ENCODE measurements around the gene NHLRC4. TPM values are rescaled to one million over a fixed set of nuclear protein-coding genes. Genes with fewer than 3 reads are reported as not detected.

Gene NHLRC4
- total and polyA plus RNA-seq, 2 of the 13 experiments (the other 11 are each of a cell fraction or from before 2014, with no cell fraction given): 0.40 to 0.59 TPM

DNA sequence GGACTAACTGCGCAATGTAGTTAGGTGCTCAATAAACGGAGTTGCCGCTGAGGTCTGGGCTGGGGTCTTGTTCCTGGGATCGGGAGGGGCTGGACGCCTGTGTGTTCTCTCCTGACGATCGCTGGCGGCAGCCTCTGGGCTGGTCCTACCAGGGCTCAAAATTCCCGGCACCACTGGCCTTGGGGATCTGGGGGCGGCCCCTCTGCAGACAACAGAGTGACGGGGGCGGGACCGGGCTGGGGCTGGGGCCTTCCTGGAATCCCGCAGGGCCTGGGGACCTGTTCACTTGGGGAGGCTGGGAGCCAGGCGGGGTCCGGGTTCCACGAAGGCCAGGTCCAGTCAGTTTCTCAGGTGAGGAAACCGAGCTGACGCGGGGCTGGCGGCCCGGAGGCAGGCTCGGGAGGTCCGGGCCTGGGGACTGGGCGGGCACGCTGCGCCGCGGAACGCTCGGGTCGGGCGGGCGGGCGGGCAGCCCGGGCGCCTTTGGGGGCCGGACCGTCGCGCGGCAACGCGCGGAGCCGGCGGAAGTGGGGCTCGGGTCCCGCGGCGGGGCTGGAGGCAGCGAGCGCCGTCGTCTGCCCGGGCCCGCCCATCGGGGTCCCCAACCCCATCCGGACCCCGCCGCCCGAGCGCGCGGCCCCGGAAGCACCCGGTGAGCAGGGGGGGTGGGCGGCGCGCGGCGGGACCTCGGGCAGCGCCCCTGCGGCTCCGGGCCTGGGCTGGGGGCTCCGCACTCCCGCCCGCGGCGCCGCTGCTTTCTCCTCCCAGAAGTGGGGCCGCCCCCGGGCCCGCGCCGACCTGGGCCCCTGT is 2.8 kb downstream of the NHLRC4 start, which contains the start of gene PIGQ (continued):
- TF ChIP-seq, protein P1, sequence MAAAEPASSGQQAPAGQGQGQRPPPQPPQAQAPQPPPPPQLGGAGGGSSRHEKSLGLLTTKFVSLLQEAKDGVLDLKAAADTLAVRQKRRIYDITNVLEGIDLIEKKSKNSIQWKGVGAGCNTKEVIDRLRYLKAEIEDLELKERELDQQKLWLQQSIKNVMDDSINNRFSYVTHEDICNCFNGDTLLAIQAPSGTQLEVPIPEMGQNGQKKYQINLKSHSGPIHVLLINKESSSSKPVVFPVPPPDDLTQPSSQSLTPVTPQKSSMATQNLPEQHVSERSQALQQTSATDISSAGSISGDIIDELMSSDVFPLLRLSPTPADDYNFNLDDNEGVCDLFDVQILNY (CRISPR knock-in tag; conservative IDR thresholded peaks at IDR 0.05): peak; percentile 62; the same call in 1 of the 2 replicates
- 0 out of 2 replicates have a peak, but pooled peaks have one; percentile 18 for TF ChIP-seq FOXK1 (CRISPR knock-in tag; IDR thresholded peaks at IDR 0.05; ENCODE audit: borderline replicate concordance, low read depth)
- TF ChIP-seq HHEX (CRISPR knock-in tag; IDR thresholded peaks at IDR 0.05): no peak
- TF ChIP-seq, protein P2, sequence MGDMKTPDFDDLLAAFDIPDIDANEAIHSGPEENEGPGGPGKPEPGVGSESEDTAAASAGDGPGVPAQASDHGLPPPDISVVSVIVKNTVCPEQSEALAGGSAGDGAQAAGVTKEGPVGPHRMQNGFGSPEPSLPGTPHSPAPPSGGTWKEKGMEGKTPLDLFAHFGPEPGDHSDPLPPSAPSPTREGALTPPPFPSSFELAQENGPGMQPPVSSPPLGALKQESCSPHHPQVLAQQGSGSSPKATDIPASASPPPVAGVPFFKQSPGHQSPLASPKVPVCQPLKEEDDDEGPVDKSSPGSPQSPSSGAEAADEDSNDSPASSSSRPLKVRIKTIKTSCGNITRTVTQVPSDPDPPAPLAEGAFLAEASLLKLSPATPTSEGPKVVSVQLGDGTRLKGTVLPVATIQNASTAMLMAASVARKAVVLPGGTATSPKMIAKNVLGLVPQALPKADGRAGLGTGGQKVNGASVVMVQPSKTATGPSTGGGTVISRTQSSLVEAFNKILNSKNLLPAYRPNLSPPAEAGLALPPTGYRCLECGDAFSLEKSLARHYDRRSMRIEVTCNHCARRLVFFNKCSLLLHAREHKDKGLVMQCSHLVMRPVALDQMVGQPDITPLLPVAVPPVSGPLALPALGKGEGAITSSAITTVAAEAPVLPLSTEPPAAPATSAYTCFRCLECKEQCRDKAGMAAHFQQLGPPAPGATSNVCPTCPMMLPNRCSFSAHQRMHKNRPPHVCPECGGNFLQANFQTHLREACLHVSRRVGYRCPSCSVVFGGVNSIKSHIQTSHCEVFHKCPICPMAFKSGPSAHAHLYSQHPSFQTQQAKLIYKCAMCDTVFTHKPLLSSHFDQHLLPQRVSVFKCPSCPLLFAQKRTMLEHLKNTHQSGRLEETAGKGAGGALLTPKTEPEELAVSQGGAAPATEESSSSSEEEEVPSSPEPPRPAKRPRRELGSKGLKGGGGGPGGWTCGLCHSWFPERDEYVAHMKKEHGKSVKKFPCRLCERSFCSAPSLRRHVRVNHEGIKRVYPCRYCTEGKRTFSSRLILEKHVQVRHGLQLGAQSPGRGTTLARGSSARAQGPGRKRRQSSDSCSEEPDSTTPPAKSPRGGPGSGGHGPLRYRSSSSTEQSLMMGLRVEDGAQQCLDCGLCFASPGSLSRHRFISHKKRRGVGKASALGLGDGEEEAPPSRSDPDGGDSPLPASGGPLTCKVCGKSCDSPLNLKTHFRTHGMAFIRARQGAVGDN (CRISPR knock-in tag; IDR thresholded peaks at IDR 0.05): peak; percentile 36; the same call in 1 of the 2 replicates
- peak; percentile 91 for TF ChIP-seq SAP130 (CRISPR knock-in tag; IDR thresholded peaks at IDR 0.05; ENCODE audit: low read depth)
- peak; percentile 27 for TF ChIP-seq THAP11 (CRISPR knock-in tag; IDR thresholded peaks at IDR 0.05)
- TF ChIP-seq SPEN (CRISPR knock-in tag; IDR thresholded peaks at IDR 0.05; ENCODE audit: low read depth): 0 out of 2 replicates have a peak, but pooled peaks have one; percentile 39
- TF ChIP-seq, protein P3, sequence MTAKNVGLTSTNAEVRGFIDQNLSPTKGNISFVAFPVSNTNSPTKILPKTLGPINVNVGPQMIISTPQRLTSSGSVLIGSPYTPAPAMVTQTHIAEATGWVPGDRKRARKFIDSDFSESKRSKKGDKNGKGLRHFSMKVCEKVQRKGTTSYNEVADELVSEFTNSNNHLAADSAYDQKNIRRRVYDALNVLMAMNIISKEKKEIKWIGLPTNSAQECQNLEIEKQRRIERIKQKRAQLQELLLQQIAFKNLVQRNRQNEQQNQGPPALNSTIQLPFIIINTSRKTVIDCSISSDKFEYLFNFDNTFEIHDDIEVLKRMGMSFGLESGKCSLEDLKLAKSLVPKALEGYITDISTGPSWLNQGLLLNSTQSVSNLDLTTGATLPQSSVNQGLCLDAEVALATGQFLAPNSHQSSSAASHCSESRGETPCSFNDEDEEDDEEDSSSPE (CRISPR knock-in tag; IDR thresholded peaks at IDR 0.05): peak; percentile 48
- TF ChIP-seq, protein P4, sequence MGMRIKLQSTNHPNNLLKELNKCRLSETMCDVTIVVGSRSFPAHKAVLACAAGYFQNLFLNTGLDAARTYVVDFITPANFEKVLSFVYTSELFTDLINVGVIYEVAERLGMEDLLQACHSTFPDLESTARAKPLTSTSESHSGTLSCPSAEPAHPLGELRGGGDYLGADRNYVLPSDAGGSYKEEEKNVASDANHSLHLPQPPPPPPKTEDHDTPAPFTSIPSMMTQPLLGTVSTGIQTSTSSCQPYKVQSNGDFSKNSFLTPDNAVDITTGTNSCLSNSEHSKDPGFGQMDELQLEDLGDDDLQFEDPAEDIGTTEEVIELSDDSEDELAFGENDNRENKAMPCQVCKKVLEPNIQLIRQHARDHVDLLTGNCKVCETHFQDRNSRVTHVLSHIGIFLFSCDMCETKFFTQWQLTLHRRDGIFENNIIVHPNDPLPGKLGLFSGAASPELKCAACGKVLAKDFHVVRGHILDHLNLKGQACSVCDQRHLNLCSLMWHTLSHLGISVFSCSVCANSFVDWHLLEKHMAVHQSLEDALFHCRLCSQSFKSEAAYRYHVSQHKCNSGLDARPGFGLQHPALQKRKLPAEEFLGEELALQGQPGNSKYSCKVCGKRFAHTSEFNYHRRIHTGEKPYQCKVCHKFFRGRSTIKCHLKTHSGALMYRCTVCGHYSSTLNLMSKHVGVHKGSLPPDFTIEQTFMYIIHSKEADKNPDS (CRISPR knock-in tag; IDR thresholded peaks at IDR 0.05): 0 out of 2 replicates have a peak, but pooled peaks have one; percentile 6
- TF ChIP-seq TAF1 (CRISPR knock-in tag; IDR thresholded peaks at IDR 0.05): peak; percentile 46
- TF ChIP-seq, protein P5, sequence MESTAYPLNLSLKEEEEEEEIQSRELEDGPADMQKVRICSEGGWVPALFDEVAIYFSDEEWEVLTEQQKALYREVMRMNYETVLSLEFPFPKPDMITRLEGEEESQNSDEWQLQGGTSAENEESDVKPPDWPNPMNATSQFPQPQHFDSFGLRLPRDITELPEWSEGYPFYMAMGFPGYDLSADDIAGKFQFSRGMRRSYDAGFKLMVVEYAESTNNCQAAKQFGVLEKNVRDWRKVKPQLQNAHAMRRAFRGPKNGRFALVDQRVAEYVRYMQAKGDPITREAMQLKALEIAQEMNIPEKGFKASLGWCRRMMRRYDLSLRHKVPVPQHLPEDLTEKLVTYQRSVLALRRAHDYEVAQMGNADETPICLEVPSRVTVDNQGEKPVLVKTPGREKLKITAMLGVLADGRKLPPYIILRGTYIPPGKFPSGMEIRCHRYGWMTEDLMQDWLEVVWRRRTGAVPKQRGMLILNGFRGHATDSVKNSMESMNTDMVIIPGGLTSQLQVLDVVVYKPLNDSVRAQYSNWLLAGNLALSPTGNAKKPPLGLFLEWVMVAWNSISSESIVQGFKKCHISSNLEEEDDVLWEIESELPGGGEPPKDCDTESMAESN (CRISPR knock-in tag; conservative IDR thresholded peaks at IDR 0.05): 0 out of 2 replicates have a peak, but pooled peaks have one; percentile 30
- no peak for TF ChIP-seq TMF1 (CRISPR knock-in tag; IDR thresholded peaks at IDR 0.05; ENCODE audit: low read depth)
- TF ChIP-seq, protein P6, sequence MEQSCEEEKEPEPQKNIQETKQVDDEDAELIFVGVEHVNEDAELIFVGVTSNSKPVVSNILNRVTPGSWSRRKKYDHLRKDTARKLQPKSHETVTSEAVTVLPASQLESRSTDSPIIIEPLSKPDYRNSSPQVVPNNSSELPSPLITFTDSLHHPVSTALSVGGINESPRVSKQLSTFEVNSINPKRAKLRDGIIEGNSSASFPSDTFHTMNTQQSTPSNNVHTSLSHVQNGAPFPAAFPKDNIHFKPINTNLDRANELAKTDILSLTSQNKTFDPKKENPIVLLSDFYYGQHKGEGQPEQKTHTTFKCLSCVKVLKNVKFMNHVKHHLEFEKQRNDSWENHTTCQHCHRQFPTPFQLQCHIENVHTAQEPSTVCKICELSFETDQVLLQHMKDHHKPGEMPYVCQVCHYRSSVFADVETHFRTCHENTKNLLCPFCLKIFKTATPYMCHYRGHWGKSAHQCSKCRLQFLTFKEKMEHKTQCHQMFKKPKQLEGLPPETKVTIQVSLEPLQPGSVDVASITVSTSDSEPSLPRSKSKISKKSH (CRISPR knock-in tag; IDR thresholded peaks at IDR 0.05; ENCODE audit: borderline replicate concordance): 0 out of 2 replicates have a peak, but pooled peaks have one; percentile 46
- TF ChIP-seq ZNF777 (CRISPR knock-in tag; IDR thresholded peaks at IDR 0.05): no peak
- no peak for TF ChIP-seq NR2F6 (IDR thresholded peaks at IDR 0.05)
- TF ChIP-seq NR2F6 (CRISPR knock-in tag; IDR thresholded peaks at IDR 0.05): no peak
- peak; percentile 62; the same call in 1 of the 2 replicates for TF ChIP-seq HDAC1 (CRISPR knock-in tag; IDR thresholded peaks at IDR 0.05)
